GM19324 (cell line): ENCODE data around the gene PCSK5.
"Not testable (repeated sequence)": the region's sequence is repeated elsewhere in the genome, so short reads cannot be mapped to it uniquely, and the experiment has no call there.

Source experiments
- ATAC-seq: cut with Tn5 transposase; IDR thresholded peaks from one replicate; pipeline ENCODE4 v1.9.1; 2021; ENCODE audit warnings: mild to moderate bottlenecking, moderate library complexity; ENCODE audit not compliant: unreplicated experiment, low FRiP score

The PCSK5 gene

DNA sequence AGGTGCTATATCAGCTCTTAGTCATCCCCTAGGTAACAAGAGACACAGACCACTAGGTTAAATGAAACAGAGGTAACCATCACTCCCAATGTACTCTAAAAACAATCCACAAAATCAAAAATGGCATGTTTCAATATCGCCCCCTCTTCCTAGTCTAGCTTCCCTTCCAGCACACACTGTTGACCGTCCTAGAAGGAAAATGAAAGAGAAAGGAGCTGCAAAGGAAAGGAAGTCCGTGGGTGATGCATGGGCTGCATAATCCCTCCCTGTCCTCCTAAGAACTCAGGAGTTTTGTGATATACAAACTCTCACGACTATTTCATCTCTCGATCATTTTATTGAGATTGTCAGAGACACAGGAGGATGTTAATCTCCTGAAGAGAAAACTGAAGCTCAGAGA lies 402.2 kb downstream of the PCSK5 start:
- ATAC-seq, result no peak

DNA sequence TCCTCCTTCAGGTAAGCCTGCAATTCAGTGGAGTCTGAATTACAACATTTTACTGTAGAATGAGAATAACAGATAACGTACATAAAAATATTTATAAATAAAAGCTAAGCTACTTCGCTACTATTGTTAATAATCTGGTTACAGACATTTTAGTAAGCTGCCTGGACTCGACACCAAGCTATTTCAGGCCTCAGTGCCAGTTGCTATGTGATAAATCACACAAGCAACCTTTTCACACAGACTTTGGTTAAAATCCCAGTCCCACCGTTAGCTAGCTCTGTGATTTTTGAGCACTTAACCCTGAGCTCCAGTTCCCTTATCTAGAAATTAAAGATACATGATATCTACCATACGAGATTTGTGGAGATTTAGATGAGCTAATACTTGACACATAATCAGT lies 403.8 kb downstream of the PCSK5 start:
- no peak for ATAC-seq

DNA sequence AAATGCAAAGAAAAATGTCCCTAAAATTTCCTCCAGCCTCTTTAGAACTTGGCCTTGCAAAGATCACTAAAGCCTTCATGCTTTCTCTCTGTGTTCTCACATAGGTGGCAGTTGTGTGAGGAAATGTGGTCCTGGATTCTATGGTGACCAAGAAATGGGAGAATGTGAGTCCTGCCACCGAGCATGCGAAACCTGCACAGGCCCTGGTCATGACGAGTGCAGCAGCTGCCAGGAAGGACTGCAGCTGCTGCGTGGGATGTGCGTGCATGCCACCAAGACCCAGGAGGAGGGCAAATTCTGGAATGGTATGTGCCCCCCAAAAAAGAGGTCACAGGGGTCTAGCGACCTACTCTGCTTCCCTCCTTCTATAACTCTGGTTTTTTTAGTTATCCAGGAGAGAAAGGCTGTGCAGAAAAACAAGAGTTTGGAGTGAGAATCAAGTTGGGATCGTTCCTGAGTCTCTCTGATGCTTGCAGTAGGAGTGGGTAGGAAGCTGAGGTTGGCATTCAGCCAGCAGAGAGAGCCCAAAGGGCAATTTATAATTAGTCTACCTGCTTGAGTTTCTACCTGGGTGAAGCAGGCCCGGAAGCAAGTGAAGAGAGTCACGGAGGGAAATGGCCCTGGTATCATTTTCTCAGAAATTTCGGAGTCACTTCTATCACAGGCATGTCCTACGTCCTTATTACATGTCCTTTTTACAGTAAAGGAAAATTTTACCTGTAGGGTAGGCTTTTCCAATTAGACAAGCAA lies 406.3 kb downstream of the PCSK5 start:
- ATAC-seq, result no peak

DNA sequence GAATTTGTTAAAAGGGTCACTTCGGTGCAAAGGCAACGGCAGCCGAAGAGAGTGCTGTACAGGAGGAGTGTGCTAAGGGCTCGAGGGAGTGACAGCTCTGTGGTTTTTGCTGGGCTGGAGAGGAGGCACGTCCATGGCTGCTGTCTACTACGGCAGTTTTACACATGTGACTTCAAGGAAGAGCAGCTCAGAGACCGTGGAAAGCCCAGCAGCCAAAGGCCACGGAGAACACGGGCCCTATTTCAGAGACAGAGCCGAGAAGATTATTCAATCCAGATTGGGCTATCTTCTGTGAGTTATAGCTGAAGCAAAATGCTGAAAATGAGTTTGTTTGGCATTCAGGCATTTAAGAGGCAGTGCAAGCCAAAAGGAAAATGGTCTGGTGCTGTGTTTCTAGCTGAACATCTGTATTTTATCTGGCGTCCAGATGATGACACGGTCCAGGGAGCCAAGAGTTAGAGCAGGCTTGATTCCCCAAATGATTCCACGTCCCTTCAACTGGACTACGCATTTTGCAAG lies 407.3 kb downstream of the PCSK5 start:
- no peak for ATAC-seq

DNA sequence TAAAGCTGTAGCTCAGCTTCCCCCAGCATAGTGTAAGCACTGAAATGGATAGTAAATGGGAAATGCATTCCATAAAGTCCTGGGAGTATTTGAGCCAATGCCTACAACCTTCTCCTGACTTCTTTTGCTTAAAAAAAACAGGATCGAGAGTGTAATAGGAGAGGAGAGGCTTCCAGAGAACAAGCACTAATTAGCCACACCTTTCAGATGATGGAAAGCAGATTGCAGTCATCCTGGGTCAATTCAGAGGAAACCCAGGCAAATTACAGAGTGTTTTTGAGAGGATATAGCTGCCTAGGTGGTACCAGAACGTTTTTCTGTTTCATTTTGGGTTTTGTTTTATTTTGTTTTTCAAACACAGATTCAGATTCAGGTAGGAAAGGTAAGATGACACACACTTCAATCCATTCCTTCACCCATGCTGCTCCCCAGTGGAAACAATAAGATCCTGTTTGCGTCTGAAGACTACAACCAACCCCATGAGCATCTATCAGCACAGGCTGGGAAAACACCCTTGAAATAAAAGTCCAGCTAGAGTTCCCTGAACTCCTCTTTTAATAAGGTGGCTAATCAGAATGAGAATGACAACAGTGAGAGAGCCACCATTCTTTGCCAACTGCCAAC lies 408.2 kb downstream of the PCSK5 start:
- no peak for ATAC-seq

DNA sequence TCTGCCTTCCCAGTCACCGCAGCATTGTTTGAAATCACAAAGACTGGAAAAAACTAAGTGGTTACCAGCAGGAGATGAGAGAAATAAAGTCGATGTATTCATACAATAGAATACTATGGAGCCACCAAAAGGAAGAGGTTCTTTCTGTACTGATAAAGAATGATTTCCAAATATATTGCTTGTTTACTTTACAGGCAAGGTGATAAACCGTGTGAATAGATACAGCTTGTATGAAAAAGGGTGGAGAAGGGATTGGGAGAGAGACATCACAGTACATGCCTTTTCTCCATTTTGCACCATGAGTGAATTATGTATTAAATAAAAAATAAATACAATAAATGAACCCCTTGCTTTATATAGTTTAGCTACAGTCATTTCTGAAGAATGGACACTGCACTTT lies 412.1 kb downstream of the PCSK5 start:
- ATAC-seq, result no peak

DNA sequence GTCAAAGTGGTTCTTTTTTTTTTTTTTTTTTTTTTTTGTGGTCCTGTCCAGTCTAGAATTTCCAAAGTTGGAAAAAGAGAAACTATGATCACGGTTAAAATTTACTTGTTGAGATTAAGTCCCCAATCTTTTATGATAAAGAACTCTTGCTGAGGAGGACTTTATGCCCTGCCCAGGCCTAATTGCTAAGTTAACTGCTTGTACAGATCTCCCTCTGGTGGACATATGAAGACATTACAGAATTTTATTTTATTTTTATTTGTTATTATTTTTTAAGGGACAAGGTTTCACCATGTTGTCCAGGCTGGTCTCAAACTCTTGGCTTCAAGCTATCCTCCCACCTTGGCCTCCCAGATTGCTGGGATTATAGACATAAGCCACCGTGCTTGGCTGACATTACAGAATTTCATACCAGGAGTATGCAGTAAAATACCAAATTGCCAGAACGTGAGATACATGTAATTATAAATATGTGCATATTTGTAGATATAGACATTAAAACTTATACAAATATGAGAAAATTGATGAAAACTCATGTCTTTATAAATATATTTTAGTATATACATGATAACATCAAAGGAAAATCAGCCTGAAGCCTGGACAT lies 412.6 kb downstream of the PCSK5 start:
- no peak for ATAC-seq

DNA sequence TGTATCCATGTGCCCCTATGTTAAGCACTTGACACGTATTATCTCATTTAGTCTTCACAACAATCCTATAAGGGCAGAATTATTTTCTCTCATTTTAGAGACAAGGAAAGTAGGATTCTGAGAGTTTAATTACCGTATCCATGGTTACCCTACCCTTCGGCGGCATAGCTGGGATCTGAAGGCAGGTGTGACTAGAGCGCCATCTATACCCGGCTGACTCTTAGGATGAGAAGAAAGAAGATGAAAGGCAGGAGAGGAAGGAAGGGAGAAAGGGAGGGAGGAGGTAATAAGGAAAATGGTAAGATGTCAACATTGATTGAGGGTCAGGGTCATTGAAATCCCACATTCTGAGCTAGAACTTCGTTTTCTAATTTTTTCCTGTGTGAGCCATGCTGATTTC lies 416.6 kb downstream of the PCSK5 start:
- not testable (repeated sequence) for ATAC-seq

DNA sequence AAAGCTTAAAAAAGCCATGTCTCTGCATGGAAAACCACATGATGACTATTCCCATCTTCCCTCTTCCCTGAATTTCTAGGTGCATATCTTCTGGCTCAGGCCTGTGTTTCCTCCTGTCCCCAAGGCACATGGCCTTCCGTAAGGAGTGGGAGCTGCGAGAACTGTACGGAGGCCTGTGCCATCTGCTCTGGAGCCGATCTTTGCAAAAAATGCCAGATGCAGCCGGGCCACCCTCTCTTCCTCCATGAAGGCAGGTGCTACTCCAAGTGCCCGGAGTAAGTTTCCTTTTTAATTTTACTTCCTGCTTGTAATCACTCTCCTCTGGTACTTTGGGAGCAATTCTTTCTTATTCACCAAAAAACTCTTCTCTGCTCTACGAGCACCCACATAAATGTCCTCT lies 420.1 kb downstream of the PCSK5 start:
- no peak for ATAC-seq

DNA sequence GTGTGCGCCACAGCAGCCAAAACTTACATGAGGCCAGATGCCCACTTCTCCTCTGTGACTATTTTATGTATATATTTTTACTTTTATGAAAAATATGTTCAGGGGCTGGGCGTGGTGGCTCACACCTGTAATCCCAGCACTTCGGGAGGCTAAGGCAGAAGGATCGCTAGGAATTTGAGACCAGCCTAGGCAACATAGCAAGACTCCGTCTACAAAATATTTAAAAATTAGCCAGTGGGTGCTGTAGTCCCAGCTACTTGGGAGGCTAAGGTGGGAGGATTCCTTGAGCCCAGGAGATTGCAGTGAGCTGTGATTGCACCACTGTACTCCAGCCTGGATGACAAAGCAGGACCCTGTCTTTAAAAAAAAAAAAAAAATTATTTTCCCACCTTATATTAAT lies 420.5 kb downstream of the PCSK5 start:
- no peak for ATAC-seq

DNA sequence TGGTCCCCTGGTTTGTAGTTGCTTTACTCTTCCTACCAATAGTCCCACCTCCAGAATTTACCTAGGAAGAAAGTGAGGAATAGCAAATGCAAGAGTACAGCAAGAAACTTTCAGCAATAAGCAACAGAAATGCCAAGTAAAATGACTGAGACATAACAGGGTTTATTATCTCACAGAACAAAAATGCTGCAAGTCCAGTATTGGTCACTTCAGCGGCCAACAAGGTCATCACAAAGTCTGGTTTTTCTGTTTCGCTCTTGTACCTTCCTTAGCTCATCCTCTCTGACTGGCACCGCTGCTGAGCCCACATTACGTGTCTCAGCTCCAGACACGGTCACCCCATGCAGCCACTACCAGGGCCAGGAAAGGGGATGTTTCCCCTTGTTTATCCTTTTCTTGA lies 421.1 kb downstream of the PCSK5 start:
- ATAC-seq, result no peak

DNA sequence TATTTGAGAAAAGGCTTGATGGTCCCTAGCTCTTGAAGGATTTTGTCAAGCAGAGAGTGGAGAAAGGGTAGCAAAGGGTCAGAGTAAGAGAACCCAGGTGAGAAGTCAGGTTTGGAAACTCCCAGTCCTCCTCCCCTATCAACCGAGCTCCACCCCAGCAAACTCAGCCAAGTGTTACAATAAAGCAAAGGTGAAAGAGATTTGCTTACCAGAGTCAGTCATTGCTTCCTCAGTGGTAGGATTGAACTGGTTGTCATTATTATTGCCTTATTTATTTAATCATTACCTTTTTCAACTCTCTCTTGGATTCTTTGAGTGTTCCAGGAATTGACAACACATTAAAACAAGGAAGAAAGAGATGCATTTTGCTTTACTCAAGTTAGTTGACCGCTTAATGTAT lies 423.3 kb downstream of the PCSK5 start:
- no peak for ATAC-seq

DNA sequence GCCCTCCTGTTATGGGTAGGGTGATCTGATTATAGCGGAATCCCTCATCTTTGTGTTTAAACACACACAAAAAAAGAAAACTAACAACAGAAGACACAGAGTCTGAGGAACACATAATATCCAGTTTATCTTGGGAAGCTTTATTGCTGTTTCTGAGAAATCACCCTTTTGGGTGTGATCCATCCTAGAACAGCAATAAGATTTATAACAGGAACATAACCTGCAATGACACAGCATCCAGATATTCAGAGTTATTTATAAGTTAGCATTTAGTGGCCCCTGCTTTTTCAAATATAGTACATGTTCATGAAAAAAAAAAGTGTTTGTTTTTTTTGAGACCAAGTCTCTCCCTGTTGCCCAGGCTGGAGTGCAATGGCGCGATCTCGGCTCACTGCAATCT lies 423.8 kb downstream of the PCSK5 start:
- ATAC-seq, result no peak

DNA sequence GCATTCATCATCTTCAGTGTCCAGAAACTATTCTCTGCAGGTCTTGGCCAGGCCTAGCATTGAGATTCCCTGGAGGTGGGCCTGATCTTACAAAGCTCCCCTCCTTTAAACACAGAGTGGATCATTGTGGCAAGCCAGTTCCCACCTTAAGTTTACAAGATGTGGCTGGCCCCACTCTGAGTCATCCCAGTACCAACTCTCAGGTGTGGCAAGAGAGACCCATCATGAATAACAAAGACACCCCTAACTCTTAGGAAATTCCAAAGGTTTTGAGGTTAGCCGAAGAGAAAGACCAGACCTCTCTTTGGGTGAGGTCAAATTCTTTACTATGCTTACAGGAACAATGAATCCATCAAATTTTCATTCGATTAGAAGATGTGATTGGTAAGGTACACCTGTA lies 425.6 kb downstream of the PCSK5 start:
- ATAC-seq, result no peak

DNA sequence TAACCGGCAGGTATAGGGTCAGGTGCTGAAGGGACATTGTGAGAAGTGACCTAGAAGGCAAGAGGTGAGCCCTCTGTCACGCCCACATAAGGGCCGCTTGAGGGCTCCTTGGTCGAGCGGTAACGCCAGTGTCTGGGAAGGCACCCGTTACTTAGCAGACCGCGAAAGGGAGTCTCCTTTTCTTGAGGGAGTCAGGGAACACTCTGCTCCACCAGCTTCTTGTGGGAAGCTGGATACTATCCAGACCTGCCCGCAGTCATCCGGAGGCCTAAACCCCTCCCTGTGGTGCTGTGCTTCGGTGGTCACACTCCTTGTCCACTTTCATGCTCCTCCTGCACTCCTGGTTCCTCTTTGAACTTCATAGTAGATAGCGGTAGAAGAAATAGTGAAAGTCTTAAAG lies 429.0 kb downstream of the PCSK5 start:
- ATAC-seq, result not testable (repeated sequence)

DNA sequence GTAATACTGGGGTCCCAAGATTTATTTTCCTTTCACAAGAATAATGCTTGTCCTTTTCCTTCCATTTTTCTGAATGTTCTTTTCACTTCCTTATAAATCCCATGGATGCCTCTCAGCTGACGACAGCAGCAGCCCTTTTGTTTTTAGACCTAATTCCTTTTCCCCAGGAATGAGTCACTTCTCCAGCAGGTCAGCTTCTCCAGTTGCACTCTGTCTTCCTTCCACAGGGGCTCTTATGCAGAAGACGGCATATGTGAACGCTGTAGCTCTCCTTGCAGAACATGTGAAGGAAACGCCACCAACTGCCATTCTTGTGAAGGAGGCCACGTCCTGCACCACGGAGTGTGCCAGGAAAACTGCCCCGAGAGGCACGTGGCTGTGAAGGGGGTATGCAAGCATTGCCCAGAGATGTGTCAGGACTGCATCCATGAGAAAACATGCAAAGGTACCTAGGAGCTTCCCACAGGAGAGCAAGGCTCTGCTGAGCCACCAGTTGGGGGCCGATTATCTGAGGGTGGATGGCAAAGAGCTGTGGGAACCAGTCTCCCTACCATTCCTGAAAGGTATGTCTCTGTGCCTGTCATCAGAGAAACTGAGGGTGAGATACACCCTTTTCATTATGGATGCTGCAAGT lies 430.8 kb downstream of the PCSK5 start:
- no peak for ATAC-seq

DNA sequence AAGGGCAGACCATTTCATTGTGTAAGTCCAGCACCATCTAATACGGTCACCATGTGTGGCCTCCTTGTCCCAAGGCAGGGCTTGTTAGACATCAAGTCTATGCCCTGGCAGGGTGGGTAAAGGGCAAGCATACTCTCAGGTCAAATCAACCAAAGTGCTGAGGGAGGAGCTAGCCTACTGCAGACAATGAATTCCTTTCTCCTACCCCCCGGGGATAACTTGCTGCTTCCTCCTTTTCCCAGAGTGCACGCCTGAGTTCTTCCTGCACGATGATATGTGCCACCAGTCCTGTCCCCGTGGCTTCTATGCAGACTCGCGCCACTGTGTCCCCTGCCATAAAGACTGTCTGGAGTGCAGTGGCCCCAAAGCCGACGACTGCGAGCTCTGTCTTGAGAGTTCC lies 432.3 kb downstream of the PCSK5 start:
- ATAC-seq, result no peak

DNA sequence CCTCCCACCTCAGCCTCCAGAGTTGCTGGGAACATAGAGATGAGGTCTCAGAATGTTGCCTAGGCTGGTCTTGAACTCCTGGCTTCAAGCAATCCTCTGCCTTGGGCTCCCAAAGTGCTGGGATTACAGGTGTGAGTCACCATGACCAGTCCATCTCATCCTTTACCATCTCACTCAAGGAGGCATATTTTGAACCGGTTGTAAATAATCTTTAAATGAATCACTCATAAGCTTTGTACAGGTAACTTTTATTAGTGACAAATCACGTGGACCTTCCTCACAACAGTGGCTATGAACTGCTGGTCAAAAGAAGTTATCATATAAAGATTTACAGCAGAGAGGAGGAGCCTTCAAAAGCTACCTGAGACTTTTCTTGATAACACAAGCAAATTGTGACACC lies 433.0 kb downstream of the PCSK5 start:
- no peak for ATAC-seq

DNA sequence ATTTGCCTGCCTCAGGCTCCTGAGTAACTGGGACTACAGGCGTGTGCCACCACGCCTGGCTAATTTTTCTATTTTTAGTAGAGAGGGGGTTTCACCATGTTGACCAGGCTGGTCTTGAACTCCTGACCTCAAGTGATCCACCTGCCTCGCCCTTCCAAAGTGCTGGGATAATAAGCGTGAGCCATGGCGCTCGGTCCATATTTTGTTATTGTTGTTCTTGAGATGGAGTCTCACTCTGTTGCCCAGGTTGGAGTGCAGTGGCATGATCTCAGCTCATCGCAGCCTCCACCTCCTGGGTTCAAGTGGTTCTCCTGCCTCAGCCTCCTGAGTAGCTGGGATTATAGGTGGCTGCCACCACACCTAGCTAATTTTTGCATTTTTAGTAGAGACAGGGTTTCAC lies 433.6 kb downstream of the PCSK5 start:
- not testable (repeated sequence) for ATAC-seq

DNA sequence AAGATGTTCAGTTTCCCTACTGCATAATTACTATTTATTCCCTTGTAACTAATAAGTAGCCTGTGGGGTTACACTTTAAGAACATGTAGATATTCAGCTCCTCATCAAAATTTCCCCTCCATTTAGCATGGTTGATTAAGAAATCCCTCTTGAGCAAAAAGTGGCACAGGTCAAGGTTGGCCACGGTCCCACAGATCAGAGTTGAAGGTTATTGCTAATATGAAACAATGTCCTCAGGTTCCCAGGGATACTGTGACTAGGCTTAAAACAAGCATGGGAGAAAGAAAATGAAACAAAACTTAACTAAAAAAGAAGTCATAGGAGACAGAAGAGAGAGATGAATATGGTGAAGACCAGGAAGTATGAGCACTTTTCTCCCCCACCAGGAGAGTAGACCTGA lies 439.6 kb downstream of the PCSK5 start:
- ATAC-seq, result no peak

DNA sequence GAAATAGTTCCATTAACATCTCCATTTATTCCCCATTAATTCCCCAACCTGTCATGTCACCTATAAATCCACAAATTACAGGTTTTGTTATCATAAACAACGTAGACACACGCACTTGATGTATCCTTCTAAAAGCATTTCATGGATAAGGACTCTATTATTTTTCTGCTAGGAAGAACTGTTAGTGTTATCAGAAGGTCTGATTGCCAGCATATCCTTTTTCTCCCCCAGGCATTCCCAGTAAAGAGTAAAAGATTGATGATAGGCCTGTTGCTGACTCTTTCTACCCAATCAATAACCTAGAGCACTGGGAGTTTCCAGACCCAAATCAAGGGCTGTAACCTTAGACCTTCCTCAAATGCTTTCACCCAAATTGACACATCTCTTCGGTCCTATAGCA lies 442.9 kb downstream of the PCSK5 start:
- ATAC-seq, result no peak
